Esophagus squamous epithelium (tissue), 4 donors: ENCODE results near the gene STXBP6.

Experiments used
- POLR2A ChIP-seq, 4 donors: fragments of 450-650 bp; IDR thresholded peaks; one replicate each; pipeline ENCODE4 v1.6.1; 2017; ENCODE audit warnings: antibody characterized with exemption in 4 of 4, mild to moderate bottlenecking in 4 of 4, moderate library complexity in 3 of 4
- TF ChIP-seq, protein P1 (sequence below), 6 experiments: fragments of 450-650 bp in 4 of 6; fragments of 200-600 bp in 2 of 6; sonication (generic) in 2 of 6; IDR thresholded peaks; one replicate each; pipeline ENCODE4 v1.5.1; 2016 to 2019; ENCODE audit warnings: antibody characterized with exemption in 6 of 6, mild to moderate bottlenecking in 4 of 6, moderate library complexity in 4 of 6

DNA sequence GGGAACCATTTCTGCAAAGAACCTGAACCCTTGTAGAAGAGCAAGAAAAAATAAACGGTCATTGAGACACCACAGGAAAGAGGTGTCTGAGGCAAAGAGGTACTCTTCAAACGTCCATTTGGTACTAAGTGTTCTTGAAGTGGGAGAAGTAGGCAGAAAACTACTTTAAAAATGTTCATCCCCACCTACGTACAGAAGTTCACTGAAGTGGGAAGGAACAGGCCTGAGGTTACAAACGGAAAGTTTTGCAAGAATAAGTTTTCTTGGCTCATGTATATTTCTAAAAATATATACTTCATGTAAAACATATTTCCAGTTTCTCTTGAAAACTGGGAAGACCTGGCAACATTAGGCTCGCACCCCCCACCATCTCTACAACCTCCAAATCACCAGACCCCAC lies 61.2 kb downstream of the STXBP6 start:
- TF ChIP-seq POLR2A (IDR thresholded peaks at IDR 0.05): no peak
- TF ChIP-seq, protein P1, sequence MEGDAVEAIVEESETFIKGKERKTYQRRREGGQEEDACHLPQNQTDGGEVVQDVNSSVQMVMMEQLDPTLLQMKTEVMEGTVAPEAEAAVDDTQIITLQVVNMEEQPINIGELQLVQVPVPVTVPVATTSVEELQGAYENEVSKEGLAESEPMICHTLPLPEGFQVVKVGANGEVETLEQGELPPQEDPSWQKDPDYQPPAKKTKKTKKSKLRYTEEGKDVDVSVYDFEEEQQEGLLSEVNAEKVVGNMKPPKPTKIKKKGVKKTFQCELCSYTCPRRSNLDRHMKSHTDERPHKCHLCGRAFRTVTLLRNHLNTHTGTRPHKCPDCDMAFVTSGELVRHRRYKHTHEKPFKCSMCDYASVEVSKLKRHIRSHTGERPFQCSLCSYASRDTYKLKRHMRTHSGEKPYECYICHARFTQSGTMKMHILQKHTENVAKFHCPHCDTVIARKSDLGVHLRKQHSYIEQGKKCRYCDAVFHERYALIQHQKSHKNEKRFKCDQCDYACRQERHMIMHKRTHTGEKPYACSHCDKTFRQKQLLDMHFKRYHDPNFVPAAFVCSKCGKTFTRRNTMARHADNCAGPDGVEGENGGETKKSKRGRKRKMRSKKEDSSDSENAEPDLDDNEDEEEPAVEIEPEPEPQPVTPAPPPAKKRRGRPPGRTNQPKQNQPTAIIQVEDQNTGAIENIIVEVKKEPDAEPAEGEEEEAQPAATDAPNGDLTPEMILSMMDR (IDR thresholded peaks at IDR 0.05): no peak
